ENCODE measurements around the gene NIPA2.

DNA sequence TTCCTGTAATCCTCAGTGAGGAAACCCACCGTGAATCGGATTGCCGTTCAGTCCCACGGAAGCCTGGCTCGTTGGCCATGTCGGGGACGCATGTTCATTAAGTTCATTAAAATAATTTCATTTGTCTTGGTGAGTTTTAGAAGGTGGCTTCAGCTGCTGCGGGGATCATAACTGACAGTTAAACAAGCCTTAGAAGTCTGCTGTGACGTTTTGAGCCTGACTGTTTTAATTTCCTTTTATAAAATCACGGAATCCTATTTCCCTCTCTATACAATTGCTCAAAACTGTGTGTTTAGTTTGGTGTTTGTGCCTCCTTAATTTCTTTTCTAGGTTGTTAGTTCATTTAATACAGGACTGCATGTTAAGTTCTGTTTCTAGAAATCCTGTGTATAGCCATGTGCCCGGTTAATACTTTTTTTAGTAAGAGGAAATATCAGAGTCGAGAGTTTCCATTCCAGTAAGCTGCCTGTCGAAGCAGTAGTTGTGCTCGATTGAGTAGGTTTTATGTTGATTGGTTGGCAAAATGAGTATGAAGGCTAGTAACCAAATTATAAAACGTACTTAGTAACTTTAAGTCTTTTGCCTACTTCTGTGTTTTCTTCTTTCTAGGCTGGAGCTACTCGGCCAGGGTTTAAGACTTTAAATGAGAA, 705 bp downstream of the NIPA2 start:
- TF ChIP-seq, protein P1, sequence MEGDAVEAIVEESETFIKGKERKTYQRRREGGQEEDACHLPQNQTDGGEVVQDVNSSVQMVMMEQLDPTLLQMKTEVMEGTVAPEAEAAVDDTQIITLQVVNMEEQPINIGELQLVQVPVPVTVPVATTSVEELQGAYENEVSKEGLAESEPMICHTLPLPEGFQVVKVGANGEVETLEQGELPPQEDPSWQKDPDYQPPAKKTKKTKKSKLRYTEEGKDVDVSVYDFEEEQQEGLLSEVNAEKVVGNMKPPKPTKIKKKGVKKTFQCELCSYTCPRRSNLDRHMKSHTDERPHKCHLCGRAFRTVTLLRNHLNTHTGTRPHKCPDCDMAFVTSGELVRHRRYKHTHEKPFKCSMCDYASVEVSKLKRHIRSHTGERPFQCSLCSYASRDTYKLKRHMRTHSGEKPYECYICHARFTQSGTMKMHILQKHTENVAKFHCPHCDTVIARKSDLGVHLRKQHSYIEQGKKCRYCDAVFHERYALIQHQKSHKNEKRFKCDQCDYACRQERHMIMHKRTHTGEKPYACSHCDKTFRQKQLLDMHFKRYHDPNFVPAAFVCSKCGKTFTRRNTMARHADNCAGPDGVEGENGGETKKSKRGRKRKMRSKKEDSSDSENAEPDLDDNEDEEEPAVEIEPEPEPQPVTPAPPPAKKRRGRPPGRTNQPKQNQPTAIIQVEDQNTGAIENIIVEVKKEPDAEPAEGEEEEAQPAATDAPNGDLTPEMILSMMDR (conservative IDR thresholded peaks at IDR 0.05; ENCODE audit: low read length) = no peak
- no peak for TF ChIP-seq EZH2phosphoT487 (IDR thresholded peaks at IDR 0.05; ENCODE audit: borderline replicate concordance, low read depth, low read length)

Data from OCI-LY7 (cell line).